Measurements from ENCODE around the gene SLC25A30.

- TF ChIP-seq CTCF (IDR thresholded peaks at IDR 0.05) (no peak), POLR2A (IDR thresholded peaks at IDR 0.05) (no peak)
Observed at GRCh38 chr13:45422731-45423292, 4.6 kb upstream of the SLC25A30 start.
